ENCODE data around the gene FBXO42.

FBXO42 gene

GRCh38 chr1:16244650-16245285 is 107.5 kb downstream of the FBXO42 start:
- DNase-seq (ENCODE audit: low read depth in 2 of 2): no peak

GRCh38 chr1:16243936-16244649 is 108.2 kb downstream of the FBXO42 start:
- DNase-seq (ENCODE audit: low read depth in 2 of 2): peak; percentile 30 to 46

- no peak for DNase-seq (ENCODE audit: low read depth in 2 of 2)
Observed at GRCh38 chr1:16243215-16243610, 109.1 kb downstream of the FBXO42 start.

GRCh38 chr1:16242556-16243214 is 109.6 kb downstream of the FBXO42 start:
- no peak for DNase-seq (ENCODE audit: low read depth in 2 of 2)

- no peak for DNase-seq (ENCODE audit: low read depth in 2 of 2)
Observed at GRCh38 chr1:16241221-16241708, 111.0 kb downstream of the FBXO42 start.

GRCh38 chr1:16239972-16240491 is 112.2 kb downstream of the FBXO42 start:
- DNase-seq (ENCODE audit: low read depth in 2 of 2): no peak

GRCh38 chr1:16237343-16237830 is 114.9 kb downstream of the FBXO42 start:
- no peak for DNase-seq (ENCODE audit: low read depth in 2 of 2)

GRCh38 chr1:16236511-16237342 is 115.6 kb downstream of the FBXO42 start, which contains the start of gene CPLANE2:
Gene CPLANE2, minus strand, starts transcription at chr1:16237183. Its CDS starts 441 bp downstream, at chr1:16236742.
- peak; percentile 95 to 96 for DNase-seq (ENCODE audit: low read depth in 2 of 2)

- peak in 1 of 2 donors; percentile 19 for DNase-seq (ENCODE audit: low read depth in 2 of 2)
Observed at GRCh38 chr1:16235944-16236510, 116.3 kb downstream of the FBXO42 start.

- no peak for DNase-seq (ENCODE audit: low read depth in 2 of 2)
Observed at GRCh38 chr1:16235347-16235746, 116.9 kb downstream of the FBXO42 start.

GRCh38 chr1:16233431-16233830 is 118.8 kb downstream of the FBXO42 start:
- DNase-seq (ENCODE audit: low read depth in 2 of 2): no peak

GRCh38 chr1:16232316-16232710 is 120.0 kb downstream of the FBXO42 start:
- no peak for DNase-seq (ENCODE audit: low read depth in 2 of 2)

- DNase-seq (ENCODE audit: low read depth in 2 of 2): no peak
Observed at GRCh38 chr1:16231331-16232315, 120.7 kb downstream of the FBXO42 start.

- DNase-seq (ENCODE audit: low read depth in 2 of 2): no peak
Observed at GRCh38 chr1:16230744-16231143, 121.5 kb downstream of the FBXO42 start.

- no peak for DNase-seq (ENCODE audit: low read depth in 2 of 2)
Observed at GRCh38 chr1:16229976-16230740, 122.1 kb downstream of the FBXO42 start.

- DNase-seq (ENCODE audit: low read depth in 2 of 2): no peak
Observed at GRCh38 chr1:16226490-16227179, 125.6 kb downstream of the FBXO42 start.

GRCh38 chr1:16226129-16226489 is 126.2 kb downstream of the FBXO42 start:
- DNase-seq (ENCODE audit: low read depth in 2 of 2): no peak

GRCh38 chr1:16224472-16224871 is 127.8 kb downstream of the FBXO42 start:
- DNase-seq (ENCODE audit: low read depth in 2 of 2): no peak
